Measurements from ENCODE around the gene SH3PXD2A. TPM values are rescaled to one million over a fixed set of nuclear protein-coding genes. Genes with fewer than 3 reads are reported as not detected.
A peak's percentile ranks its signal among the peaks of the same experiment; 100 is the strongest.

Gene SH3PXD2A
- total RNA-seq, 1 experiment from 2014 or later: 6.3 TPM

- no peaks in the 10 kb centered on the region for H3K9me3 ChIP-seq
- H3K4me3 ChIP-seq (ENCODE audit: low read depth, low read length): no peak overlapping the region
- Mint-ChIP-seq H3K9me3 (ENCODE audit: unreplicated experiment) (no peaks in the 10 kb centered on the region), H3K36me3 (ENCODE audit: insufficient read depth, unreplicated experiment) (peaks cover 6% of the 10 kb centered on the region), H3K27ac (ENCODE audit: unreplicated experiment) (no peak overlapping the region), H3K4me1 (ENCODE audit: low read depth, unreplicated experiment) (peaks cover 23% of the 10 kb centered on the region), H3K27me3 (ENCODE audit: insufficient read depth, unreplicated experiment) (no peaks in the 10 kb centered on the region), H3K4me3 (ENCODE audit: unreplicated experiment) (no peak overlapping the region)
- ChIA-PET CTCF (no interaction called here), POLR2A (no interaction called here)
- intact Hi-C loops (cut with micrococcal nuclease; ENCODE audit: unreplicated experiment): loop anchor here (5.0 kb wide), 1 partner anchor 39 kb away; no protein-coding TSS in a partner anchor
- BruUV-seq (replicated peaks): no TSS peak
- peaks cover 46% of the 10 kb centered on the region for H3K4me1 ChIP-seq
- no peaks in the 10 kb centered on the region for H3K27me3 ChIP-seq (replicated peaks; ENCODE audit: control insufficient read depth, insufficient read depth, low read length)
- DNase-seq: peak in 1 of 2 experiments; percentile 16
- H3K36me3 ChIP-seq (ENCODE audit: control insufficient read depth, insufficient read depth, low read length): no peaks in the 10 kb centered on the region; the same call in 1 of the 2 replicates
- TF ChIP-seq CTCF (IDR thresholded peaks at IDR 0.05; ENCODE audit: insufficient read depth in 1 of 2, low read depth in 1 of 2, low read length in 1 of 2, severe bottlenecking in 1 of 2, unreplicated experiment in 1 of 2): no peak
Measured at GRCh38 chr10:103648251-103648635, 207.1 kb downstream of the SH3PXD2A start.

GRCh38 chr10:103646304-103646703 is 209.1 kb downstream of the SH3PXD2A start:
- Mint-ChIP-seq H3K4me1 (ENCODE audit: low read depth, unreplicated experiment) (peaks cover 15% of the 10 kb centered on the region), H3K27ac (ENCODE audit: unreplicated experiment) (peak overlapping the region; percentile 83), H3K27me3 (ENCODE audit: insufficient read depth, unreplicated experiment) (no peaks in the 10 kb centered on the region), H3K9me3 (ENCODE audit: unreplicated experiment) (no peaks in the 10 kb centered on the region), H3K36me3 (ENCODE audit: insufficient read depth, unreplicated experiment) (peaks cover 6% of the 10 kb centered on the region), H3K4me3 (ENCODE audit: unreplicated experiment) (no peak overlapping the region)
- peaks cover 30% of the 10 kb centered on the region for H3K4me1 ChIP-seq
- no peaks in the 10 kb centered on the region for H3K9me3 ChIP-seq
- BruUV-seq (replicated peaks): no TSS peak
- no peak overlapping the region for H3K4me3 ChIP-seq (ENCODE audit: low read depth, low read length)
- H3K27me3 ChIP-seq (replicated peaks; ENCODE audit: control insufficient read depth, insufficient read depth, low read length): no peaks in the 10 kb centered on the region
- ChIA-PET POLR2A (no interaction called here), CTCF (no interaction called here)
- intact Hi-C loops (cut with micrococcal nuclease; ENCODE audit: unreplicated experiment): loop anchor here (5.0 kb wide), 1 partner anchor 41 kb away; no protein-coding TSS in a partner anchor
- DNase-seq: no peak
- no peak for TF ChIP-seq CTCF (IDR thresholded peaks at IDR 0.05; ENCODE audit: insufficient read depth in 1 of 2, low read depth in 1 of 2, low read length in 1 of 2, severe bottlenecking in 1 of 2, unreplicated experiment in 1 of 2)
- no peaks in the 10 kb centered on the region; the same call in 1 of the 2 replicates for H3K36me3 ChIP-seq (ENCODE audit: control insufficient read depth, insufficient read depth, low read length)

DNA sequence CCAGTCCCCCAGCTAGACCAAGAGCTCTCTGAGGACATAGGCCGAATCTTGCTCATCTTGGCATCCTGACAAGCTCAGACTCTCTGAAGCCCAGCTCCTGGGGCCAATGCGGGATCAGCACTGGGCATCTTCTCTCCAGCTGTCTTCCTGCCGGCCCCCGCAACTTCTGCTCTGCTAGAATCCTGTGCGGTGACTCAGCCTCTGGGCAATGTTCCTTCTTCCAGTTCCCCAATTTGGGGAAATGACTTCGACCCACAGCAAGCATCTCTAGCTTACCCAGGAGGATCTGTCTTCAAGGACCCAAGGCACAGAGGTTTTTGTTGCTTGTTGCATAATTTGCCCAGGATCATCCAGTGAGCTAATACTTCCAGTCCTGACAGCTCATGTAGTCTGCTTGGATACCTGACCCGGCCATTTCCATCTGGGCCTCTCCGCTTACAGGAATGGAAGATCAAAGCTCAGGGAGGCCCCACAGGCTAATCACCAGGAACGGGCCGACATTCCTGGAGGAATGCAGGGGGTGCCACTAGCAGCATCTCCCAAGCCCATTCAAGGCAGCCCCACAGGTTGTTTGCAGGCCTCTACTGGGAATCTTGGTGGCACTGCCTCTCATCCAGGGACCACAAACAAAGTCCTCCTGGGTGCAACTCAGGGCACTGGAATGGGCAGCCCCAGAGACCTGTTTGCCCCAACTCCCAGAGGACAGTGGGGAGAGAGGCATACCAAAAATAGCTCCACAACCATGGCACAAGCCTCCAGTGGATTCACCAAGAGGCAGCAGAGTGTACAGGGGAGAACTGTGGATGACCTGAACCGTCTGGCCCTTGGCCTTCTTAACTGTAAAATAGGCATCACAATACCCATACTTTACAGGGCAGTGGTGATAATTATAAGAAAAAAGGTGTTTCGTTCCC is 210.0 kb downstream of the SH3PXD2A start:
- no peaks in the 10 kb centered on the region for H3K27me3 ChIP-seq (replicated peaks; ENCODE audit: control insufficient read depth, insufficient read depth, low read length)
- intact Hi-C loops (cut with micrococcal nuclease; ENCODE audit: unreplicated experiment): loop anchor here (5.0 kb wide), 1 partner anchor 42 kb away; no protein-coding TSS in a partner anchor
- no peak for TF ChIP-seq CTCF (IDR thresholded peaks at IDR 0.05; ENCODE audit: insufficient read depth in 1 of 2, low read depth in 1 of 2, low read length in 1 of 2, severe bottlenecking in 1 of 2, unreplicated experiment in 1 of 2)
- peaks cover 28% of the 10 kb centered on the region for H3K4me1 ChIP-seq
- CTCF ChIA-PET: interaction anchor here (2.2 kb wide), 1 partner anchor 41 kb away, joined by 9 read pairs; no protein-coding TSS in a partner anchor
- POLR2A ChIA-PET: interaction anchor here (0.6 kb wide), 1 partner anchor 234 kb away, joined by 3 read pairs; no protein-coding TSS in a partner anchor
- no TSS peak for BruUV-seq (replicated peaks)
- no peaks in the 10 kb centered on the region for H3K9me3 ChIP-seq
- Mint-ChIP-seq H3K36me3 (ENCODE audit: insufficient read depth, unreplicated experiment) (peaks cover 6% of the 10 kb centered on the region), H3K27me3 (ENCODE audit: insufficient read depth, unreplicated experiment) (no peaks in the 10 kb centered on the region), H3K27ac (ENCODE audit: unreplicated experiment) (peak overlapping the region; percentile 83), H3K4me1 (ENCODE audit: low read depth, unreplicated experiment) (peaks cover 15% of the 10 kb centered on the region), H3K4me3 (ENCODE audit: unreplicated experiment) (no peak overlapping the region), H3K9me3 (ENCODE audit: unreplicated experiment) (no peaks in the 10 kb centered on the region)
- DNase-seq: peak; percentile 66 to 85
- no peak overlapping the region for H3K4me3 ChIP-seq (ENCODE audit: low read depth, low read length)
- H3K36me3 ChIP-seq (ENCODE audit: control insufficient read depth, insufficient read depth, low read length): no peaks in the 10 kb centered on the region; the same call in 1 of the 2 replicates

All from Caco-2 (cell line).